ENCODE measurements around the gene UBC. TPM values are rescaled to one million over a fixed set of nuclear protein-coding genes. Genes with fewer than 3 reads are reported as not detected.

Gene UBC
- total RNA-seq, 4 donors from 2014 or later: 1,267 to 2,383 (median 1,576) TPM

- 62% methylated on average over 9 of the region's 9 CpGs for WGBS
- Histone ChIP-seq H3K27ac (replicated peaks in 1 of 4) (peak overlapping the region; percentile 70 to 80 (median 73)), H3K9me3 (peaks cover 0 to 3% (median 0%) of the 10 kb centered on the region in 4 donors), H3K27me3 (peaks cover 0 to 5% (median 0%) of the 10 kb centered on the region in 4 donors), H3K4me1 (peaks cover 23 to 57% (median 52%) of the 10 kb centered on the region in 4 donors), H3K36me3 (peaks cover 13 to 36% (median 26%) of the 10 kb centered on the region in 4 donors), H3K4me3 (peak overlapping the region; percentile 37 to 55 (median 40))
- no peak for TF ChIP-seq EP300 (IDR thresholded peaks at IDR 0.05)
- TF ChIP-seq POLR2A (IDR thresholded peaks at IDR 0.05; ENCODE audit: low read depth): peak; percentile 45
- TF ChIP-seq POLR2AphosphoS5 (IDR thresholded peaks at IDR 0.05): peak in 1 of 2 donors; percentile 68
- TF ChIP-seq CTCF (IDR thresholded peaks at IDR 0.05): no peak
- intact Hi-C loops (cut with DNase I): loop anchor here (10.0 kb wide), 1 partner anchor 526 kb away; no protein-coding TSS in a partner anchor
- DNase-seq (ENCODE audit: extremely low spot score): no peak
Observed at GRCh38 chr12:124910561-124911478, 3.6 kb downstream of the UBC start.

GRCh38 chr12:124909831-124910560 is 4.5 kb downstream of the UBC start:
- Histone ChIP-seq H3K4me3 (peak overlapping the region; percentile 37 to 55 (median 40)), H3K36me3 (peaks cover 13 to 36% (median 26%) of the 10 kb centered on the region in 4 donors), H3K27ac (replicated peaks in 1 of 4) (peak overlapping the region; percentile 70 to 80 (median 73)), H3K27me3 (peaks cover 0 to 4% (median 0%) of the 10 kb centered on the region in 4 donors), H3K9me3 (peaks cover 0 to 3% (median 0%) of the 10 kb centered on the region in 4 donors), H3K4me1 (peaks cover 27 to 55% (median 53%) of the 10 kb centered on the region in 4 donors)
- 60% methylated on average over 8 of the region's 8 CpGs for WGBS
- TF ChIP-seq CTCF (IDR thresholded peaks at IDR 0.05) (no peak), POLR2AphosphoS5 (IDR thresholded peaks at IDR 0.05) (no peak), EP300 (IDR thresholded peaks at IDR 0.05) (no peak), POLR2A (IDR thresholded peaks at IDR 0.05; ENCODE audit: low read depth) (peak; percentile 7)
- DNase-seq (ENCODE audit: extremely low spot score): no peak
- intact Hi-C loops (cut with DNase I): loop anchor here (10.0 kb wide), 1 partner anchor 525 kb away; no protein-coding TSS in a partner anchor

GRCh38 chr12:124906606-124907261 is 7.7 kb downstream of the UBC start:
- no peak for TF ChIP-seq POLR2A (IDR thresholded peaks at IDR 0.05; ENCODE audit: low read depth)
- peak; percentile 96 to 99 (median 98) for TF ChIP-seq CTCF (IDR thresholded peaks at IDR 0.05)
- TF ChIP-seq POLR2AphosphoS5 (IDR thresholded peaks at IDR 0.05): peak; percentile 61 to 72
- intact Hi-C loops (cut with DNase I): loop anchor here (1.0 kb wide), 1 partner anchor 34 kb away; no protein-coding TSS in a partner anchor

More at GRCh38 chr12:124906606-124907261, 7.7 kb downstream of the UBC start:
- Histone ChIP-seq H3K27ac (replicated peaks in 1 of 4) (peak overlapping the region in 2 of 4 donors; percentile 40 to 64), H3K4me1 (peaks cover 36 to 69% (median 59%) of the 10 kb centered on the region in 4 donors), H3K4me3 (no peak overlapping the region), H3K36me3 (peaks cover 12 to 15% (median 13%) of the 10 kb centered on the region in 4 donors), H3K27me3 (no peaks in the 10 kb centered on the region), H3K9me3 (no peaks in the 10 kb centered on the region)
- peak; percentile 96 for DNase-seq (ENCODE audit: extremely low spot score)
- WGBS: 0% methylated on average over 2 of the region's 2 CpGs

All from esophagus muscularis mucosa (tissue), 4 donors.